Esophagus mucosa (tissue), 1 donor: ENCODE results near the gene ZXDC. TPM values are rescaled to one million over a fixed set of nuclear protein-coding genes. Genes with fewer than 3 reads are reported as not detected.
A peak's percentile ranks its signal among the peaks of the same experiment; 100 is the strongest.

Experiments
- ATAC-seq: fragments of 200-7000 bp; cut with Tn5 transposase; one replicate; pipeline ENCODE4 v1.9.1; 2020
- total RNA-seq: library from RNA; stranded (reverse); gene quantifications from one replicate; pipeline ENCODE4 v1.2.4, GENCODE V29; 2023
- donor health status: DM: yes; HTN: yes; CAD: no.

ZXDC gene
- total RNA-seq, 1 donor from 2014 or later, result 19.1 TPM

DNA sequence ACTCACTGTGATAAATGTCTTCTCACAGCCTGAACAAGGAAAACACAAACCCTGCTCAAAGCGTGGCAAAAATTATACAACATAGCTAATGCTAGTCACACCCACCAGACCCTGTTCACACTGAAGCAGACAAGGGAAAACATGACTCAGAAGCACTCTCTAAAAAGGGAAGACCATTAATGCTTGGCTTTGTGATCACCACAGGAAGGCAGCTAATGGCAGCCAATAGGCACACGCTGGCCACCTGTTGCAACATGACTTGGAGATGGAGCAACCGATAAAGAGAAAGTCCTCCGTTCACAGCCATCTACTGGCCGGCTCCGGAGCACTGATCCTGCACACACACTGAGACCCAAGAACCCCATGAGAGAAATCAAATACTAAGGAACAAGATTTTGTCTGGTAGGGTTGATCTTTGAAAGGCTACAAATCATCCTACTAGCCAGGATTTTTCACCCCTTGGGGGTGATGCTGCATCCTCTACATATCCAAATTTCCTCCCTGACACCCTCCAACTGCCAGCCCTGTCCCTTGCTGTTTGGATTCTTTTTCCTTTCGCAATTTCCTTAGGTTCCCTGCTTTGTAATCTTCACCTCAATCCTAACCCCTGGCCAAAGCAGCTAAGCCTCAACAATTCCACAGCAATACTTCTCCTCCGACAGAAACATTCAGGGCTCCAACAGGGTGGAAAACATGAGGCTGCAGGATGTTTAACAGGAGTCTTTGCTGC is 3.2 kb downstream of the ZXDC start:
- peak; percentile 61 for ATAC-seq

DNA sequence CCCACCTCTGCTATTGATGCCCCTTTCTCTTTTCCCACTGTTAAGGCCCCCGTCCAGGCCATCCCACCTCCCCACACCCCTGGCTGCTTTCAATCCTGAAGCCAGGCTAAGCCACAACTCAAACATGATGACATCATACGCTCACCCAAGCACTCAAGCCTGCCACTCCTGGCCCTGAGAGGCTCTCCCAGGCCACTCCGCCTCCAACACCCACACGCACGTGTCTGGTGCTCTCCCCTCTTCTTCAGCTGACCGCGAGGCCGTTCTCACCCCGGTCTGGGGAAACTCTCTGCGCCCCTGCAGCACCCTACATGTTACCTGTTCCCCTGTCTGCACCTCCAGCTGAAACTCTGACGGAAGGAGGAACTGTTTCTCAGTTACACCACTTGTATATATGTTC is 6.2 kb downstream of the ZXDC start:
- ATAC-seq, result no peak

DNA sequence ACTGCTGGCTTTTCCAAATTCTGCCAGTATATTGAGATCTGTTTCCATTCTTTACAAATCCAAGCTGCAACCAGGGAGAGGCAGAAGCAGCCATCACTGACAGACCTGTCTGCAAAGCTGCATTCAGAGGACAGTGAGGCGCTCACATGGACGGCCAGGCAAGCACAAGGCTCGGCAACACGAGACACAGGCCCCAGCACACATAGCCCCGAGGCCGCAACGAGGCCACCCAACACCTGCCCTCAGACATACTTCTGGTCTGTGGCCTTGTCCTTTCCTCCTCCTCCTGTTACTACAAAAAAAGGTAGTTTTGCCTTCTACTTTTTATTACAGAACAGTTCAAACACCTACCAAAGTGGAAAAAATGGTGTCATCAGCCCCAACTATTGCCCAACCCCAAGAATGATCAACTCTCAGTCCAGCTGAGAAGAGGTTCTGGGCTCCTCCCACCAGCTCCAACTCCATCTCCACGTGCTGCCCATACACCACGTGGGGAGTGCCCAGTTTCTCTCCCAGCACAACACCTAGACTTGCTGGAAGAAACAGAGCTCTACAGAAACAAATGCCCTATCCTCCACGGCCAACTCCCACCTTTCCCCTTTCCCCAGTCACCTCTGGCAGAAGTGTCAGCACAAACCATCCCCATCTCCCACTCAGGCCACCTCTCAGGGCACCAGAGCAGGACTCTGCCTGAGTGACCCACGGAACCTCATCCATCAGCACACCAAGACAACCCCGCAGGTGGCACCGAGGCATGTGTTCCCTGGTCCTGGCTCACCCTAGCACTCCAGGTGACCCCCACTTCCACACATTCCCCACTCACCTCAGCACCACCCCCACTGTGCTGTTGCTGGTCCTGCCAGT is 7.4 kb downstream of the ZXDC start:
- ATAC-seq, result no peak

GRCh38 chr3:126467611-126467955 is 8.1 kb downstream of the ZXDC start:
- no peak for ATAC-seq

DNA sequence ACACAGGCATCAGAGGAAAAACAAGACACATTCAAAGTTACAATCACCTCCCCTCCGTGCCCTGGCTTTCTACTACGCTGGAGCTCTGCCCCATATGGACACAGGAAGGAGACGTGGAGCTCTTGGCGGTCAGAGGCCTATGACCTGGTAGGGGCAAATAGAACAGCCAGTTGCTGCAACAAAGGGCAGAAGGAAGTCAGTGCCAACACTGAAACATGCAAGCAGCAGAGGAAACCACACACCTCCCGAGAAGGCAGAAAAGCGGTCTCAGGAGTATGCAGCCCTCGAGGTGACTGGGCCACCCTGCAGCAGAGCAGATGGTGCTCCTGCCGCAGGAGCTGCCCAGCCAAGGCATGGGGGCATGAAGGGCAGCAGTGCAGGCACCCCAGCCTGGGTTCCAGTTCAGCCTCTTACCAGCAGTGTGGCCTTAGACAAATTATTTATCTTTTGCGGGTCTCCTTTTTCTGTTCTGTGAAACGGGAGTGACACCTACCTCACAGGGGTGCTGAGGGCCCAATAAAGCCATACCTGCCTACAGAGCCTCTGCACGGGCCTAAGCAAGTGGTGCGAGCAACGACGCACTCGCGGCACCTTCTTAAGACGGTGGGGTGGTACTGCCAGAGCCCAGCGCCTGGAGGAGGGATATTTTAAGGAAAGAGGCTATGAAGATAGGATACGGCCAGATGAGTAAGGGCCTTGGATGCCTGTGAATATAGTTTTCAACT is 8.6 kb downstream of the ZXDC start:
- ATAC-seq, result no peak

DNA sequence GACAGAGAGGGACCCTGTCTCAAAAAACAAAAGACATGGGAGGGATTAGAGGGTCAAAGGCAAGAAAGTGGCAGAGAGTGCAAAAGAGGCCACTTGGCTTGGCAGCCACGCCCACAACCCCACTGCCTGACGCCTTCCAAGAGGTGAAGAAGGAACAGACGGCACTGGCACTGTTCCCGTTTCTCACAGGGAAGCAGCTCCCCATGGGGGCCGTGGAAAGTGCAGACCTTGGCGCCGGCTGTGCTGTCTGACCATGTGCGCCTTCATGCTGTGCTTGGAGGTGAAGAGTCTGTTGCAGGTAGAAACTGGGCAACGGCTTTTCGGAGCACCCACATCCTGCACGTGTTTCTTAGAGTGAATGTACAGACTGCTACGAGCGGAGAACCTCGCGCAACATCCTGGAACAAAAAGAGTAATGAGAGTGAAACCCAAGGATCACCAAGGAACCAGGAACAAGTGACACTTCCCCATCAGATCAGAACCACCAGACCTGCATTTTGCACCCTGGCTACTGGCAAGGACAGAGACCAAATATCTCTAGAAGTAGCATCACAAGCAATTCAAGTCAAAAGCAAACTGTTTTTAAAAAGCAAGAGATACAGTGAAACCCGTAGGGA is 9.7 kb downstream of the ZXDC start:
- ATAC-seq, result no peak

DNA sequence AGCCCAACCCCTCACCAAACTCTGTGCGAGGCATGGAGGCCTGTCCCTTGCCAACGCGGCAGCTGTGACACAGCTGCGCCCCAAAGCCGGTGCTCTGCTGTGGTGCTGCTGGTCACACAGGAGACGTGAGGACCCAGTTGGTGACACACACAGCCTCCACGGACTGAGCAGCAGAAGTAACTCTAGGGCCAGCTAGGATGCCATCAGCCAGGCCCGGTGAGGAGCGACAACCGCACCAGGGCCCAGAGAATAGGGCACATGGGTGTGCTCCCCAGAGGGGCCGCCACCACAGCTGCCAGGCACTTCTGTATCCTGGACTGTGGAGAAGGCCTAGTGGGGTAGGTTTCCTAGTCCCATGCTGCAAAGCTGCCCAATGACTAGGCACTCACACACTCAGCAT is 10.7 kb downstream of the ZXDC start:
- ATAC-seq, result no peak

GRCh38 chr3:126464494-126464893 is 11.2 kb downstream of the ZXDC start:
- no peak for ATAC-seq

GRCh38 chr3:126464093-126464492 is 11.6 kb downstream of the ZXDC start:
- no peak for ATAC-seq

DNA sequence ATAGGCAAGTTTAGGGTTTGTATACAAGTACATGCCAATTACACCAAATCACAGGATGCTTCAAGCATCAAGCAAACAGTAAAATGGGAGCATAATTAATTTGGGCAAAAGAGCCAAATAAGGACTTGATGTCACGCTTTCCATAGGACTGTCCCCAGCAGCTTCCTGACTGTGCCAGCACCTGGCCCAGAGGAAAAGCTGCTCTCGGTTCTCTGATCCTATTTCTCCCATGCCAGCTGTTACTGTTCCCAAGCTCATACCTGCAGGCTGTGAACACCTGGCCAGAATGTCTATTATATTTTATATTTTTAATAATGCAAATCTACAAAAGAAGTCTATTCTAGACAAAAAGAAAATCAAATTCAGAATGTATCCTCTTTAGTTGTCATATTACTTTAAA is 12.2 kb downstream of the ZXDC start:
- no peak for ATAC-seq

- no peak for ATAC-seq
Measured at GRCh38 chr3:126461450-126462070, 14.1 kb downstream of the ZXDC start.

- no peak for ATAC-seq
Measured at GRCh38 chr3:126460381-126460780, 15.3 kb downstream of the ZXDC start.

- ATAC-seq, result no peak
Measured at GRCh38 chr3:126459763-126460127, 15.9 kb downstream of the ZXDC start.

DNA sequence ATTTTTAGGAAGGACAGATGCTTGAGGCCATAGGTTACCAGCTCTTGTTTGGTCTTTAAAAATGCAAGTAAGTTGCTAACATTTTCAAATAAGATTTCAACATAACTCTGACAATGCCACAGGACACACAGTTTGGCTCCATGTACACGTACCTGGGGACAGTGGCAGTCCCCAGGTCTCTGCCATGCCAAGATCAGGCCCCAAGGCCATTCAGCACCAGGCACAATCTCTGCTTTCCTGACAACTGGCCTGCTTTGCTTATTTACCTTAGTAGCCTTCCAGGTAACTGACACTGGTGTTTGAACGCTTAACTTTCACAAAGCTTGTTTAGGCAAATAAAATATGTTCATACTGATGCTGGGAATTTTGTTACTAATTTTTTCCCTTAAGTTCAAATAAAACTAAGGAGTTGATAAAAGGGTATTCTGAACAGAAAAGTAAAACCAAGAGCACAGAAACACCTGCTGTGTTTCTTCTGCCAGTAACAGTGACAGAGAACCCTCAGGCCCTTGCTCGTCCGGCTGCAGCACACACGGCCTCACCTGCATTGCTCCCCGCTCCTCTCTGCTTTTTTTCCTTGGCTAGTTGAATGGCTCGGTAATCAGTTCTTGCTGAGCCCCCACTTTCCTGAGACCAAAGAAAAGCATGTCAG is 16.5 kb downstream of the ZXDC start:
- no peak for ATAC-seq

DNA sequence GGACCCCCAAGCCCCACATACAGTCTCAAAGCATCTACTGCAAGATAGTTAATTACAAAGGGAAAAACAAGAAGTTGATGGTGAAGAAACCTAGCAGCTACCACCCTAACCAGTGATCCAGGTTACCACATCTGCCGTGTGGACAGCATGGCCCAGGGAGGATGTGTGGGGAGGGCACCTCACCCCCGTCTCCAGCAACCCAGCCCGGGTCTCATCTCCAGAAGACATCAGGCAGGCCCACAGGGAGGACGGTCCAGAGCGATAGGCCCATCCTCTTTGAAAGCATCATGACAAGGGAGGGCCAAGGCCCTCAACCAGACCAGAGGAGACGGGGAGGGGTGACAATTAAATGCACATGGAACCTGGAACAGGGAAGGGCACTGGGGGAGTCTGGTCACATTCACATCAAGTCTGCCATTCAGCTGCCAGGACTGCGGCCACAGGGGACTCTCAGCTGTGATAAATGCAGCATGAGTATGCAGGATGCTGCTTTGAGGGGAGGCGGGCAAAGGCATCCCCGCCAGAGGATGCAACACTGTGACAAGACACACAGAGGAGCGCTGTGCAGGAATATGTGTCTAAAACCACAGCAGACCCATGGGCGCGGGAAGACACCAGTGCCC is 18.8 kb downstream of the ZXDC start:
- ATAC-seq, result peak; percentile 15

GRCh38 chr3:126456211-126456610 is 19.5 kb downstream of the ZXDC start:
- peak; percentile 11 for ATAC-seq

DNA sequence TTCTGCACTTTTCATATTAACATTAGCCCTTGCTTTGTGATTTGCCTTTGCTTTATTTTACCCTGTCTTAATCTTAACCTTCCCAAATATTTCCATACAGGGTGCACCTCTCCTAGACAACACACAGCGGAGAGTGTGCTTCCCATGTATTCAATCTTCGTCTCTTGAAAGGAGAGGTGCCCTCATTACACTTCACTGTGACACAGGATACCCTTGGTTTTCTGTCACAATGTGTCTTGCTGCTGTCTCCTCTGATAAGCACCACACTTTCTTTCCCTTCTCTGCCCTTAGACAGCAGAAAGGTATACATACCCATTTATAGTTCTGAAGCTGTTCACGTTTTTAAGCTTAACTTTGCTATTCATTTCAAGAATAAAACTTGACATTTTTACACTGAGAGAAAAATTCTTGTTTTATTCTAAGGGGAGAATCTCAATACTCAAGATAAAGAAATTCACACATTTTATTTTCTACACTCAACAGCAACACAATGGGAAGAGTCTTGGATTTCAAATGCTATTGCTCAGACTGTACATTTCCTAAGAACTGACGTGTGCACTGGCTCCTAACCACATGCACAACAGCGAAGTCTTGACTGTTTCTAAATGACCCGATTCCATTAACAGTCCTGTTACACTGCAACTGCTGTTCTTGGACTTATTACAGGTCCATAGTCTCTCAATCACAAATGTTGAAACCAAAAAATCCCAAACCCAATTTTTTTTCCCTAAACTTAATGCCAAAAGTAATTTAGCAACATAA is 21.1 kb downstream of the ZXDC start:
- no peak for ATAC-seq

DNA sequence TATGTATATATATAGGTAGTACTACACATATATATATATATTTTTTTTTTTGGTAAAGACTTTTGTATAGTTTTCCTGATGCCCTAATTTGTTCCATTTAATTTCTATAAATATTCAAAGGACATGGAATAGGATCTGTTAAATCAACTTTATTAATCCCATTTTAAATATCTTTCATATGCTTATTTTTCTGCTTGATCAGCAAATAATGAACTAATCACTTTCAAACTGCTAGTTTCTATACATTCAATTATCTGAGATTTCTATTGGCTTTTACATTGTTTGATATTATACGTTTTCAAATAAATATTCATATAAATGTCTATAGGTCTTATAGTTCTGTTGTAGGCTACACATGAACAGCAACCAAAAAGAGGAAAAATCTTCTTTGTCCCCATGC is 21.7 kb downstream of the ZXDC start:
- ATAC-seq, result no peak

- ATAC-seq, result no peak
Measured at GRCh38 chr3:126452213-126452612, 23.5 kb downstream of the ZXDC start.

DNA sequence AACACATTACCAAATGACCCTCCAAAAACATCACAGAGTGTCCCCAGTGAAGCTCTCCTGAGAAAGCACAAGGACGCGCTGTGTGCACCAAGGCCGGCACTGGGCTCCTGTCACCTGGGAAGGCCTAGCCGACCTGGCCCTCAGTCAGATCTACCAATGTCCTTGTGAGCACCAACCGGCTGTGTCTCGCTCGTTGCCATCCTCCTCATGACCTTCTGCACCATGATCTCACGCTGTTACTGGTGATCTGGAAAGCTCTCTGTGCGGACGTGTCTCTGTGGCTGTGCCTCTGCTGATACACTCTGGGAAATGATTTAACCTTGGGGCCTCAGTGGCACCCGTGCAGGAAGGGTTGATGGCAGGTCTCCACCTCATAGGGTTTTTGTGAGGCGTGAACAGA is 24.2 kb downstream of the ZXDC start:
- no peak for ATAC-seq

- ATAC-seq, result no peak
Measured at GRCh38 chr3:126450744-126451143, 24.9 kb downstream of the ZXDC start.
